ENCODE measurements around the gene TMEM245.

Gene TMEM245

GRCh38 chr9:109119439-109120203 is at the start of gene TMEM245:
Gene TMEM245, minus strand, starts transcription at chr9:109119947. Its CDS starts 34 bp downstream, at chr9:109119913.
- peak; percentile 98 for DNase-seq

GRCh38 chr9:109168170-109168569 is 48.4 kb upstream of the TMEM245 start:
- no peak for DNase-seq

GRCh38 chr9:109167716-109168115 is 48.0 kb upstream of the TMEM245 start:
- no peak for DNase-seq

DNA sequence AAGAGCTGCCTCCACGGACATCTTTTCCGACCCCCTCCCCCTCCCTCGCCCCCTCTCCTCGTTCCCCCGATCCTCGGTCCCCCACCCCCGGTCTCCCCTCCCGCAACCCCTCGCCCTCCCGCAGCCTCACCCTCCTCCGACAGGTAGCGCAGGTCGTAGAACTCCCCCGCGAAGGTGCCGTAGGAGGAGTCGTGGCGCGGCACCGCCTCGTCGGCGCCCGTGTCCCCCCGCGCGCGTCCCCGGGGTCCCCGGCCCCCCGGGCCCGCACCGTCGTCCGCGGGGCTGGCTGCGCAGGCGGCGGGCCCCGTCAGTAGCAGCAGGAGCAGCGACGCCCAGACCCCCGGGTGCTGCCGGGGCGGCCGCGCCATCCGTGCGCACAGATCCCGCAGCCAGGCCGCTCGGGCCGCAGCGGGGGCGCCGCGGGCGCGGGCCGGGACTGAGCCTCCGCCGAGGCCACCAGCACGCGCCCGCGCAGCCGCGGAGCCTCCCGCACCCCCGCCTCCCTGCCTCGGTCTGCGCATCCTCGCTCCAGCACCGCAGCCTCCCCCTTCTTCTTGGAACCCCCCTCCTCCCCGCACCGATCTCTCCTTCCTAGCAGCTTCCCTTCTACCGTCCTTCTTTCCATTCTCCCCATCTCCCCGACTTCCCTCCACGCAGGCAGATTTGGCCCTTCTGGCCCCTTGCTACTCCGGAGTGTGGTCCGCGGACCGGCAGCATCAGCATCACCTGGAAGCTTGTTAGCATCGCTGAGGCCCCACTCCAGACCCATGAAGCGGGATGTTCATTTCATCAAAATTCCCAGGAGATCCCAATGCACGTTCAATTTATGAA is 47.2 kb upstream of the TMEM245 start, which contains the start of gene FRRS1L:
TSS of gene FRRS1L (minus strand) at position 479 of the 831 bp plus-strand sequence. CDS start at position 368, 111 bp downstream.
- DNase-seq, result no peak

DNA sequence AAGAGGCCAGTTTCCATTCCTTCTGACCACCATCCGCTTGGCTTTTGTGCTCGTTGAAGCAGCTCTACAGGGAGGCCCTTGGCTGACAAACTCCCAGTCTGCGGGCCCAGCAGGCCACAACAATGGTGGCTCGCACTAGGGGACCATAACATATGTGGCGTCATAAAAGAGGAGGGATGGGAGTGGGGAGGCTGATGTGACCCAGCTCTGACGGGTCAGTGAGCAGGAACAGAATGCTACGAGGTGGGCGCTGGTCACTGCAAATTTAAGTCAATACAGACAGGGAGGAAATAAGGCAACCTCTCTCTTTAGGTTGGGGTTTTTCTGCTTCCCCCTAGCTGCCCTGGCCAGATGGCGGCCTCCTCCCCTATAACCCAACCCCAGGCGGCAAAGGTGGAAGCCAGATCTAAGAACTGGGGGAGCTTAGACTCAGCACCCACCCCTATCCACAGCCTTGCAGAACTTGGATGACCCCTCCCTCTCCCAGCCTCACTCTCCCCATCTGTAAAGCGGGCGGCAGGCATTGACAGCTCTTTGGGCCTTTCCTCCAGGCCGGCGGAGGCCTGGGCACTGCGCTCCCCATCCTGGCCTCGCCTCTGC is 46.5 kb upstream of the TMEM245 start:
- no peak for DNase-seq

DNA sequence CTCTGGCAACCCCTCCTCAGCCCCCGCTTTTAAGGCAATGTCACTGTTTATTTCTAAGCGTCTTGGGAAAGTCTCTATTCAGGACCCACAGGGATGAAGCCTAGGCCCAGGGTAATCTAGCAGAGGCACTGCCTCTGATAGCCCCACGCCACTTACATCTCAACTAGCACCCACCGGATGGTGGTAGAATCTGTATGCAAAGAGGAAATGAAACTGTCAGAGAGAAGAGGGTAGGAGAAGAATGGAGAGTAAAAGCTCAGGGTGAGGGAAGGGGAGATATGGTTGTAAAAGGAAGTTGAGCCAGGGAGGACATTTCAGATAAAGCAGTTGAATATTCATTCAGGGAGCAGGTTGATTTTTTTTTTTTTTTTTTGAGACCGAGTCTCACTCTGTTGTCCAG is 44.3 kb upstream of the TMEM245 start:
- DNase-seq, result no peak

DNA sequence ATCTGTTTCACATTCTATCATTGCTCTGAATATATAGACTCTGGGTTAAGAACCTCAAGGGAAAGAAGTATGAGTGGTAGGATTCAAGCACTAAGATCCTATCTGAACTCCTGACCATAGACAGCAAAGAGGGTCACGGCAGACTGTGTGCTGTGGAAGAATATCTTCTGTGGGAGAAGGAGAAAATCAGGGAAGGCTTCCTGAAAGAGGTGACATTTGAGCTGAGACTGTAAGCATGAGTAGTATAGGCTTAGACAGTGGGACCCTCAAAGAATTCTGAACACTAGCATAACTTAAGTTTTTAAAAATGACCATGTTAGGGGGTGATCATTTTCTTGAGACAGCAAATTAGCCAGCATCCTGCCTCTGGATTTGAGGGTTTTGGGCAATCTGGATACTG is 43.4 kb upstream of the TMEM245 start:
- DNase-seq, result no peak

GRCh38 chr9:109162677-109163076 is 42.9 kb upstream of the TMEM245 start:
- no peak for DNase-seq

DNA sequence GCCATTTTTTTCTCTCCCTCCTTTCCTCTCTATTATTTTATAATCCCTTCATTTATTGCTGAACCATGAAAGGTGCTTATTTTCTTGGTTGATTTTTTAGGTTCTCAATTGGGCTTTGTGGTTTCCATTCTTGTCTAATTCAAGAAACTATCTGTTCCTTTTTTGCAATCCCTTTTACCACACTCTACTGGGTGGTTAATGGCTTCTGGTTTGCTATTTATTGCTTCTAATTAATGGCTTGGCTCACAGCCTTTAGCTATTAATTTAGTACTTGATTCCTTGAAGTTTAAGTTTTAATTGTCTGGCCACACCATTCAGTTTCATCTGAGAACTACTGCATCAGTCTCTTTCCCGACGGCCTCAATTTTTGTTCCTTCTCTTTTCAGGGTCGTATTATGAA is 41.7 kb upstream of the TMEM245 start:
- no peak for DNase-seq

DNA sequence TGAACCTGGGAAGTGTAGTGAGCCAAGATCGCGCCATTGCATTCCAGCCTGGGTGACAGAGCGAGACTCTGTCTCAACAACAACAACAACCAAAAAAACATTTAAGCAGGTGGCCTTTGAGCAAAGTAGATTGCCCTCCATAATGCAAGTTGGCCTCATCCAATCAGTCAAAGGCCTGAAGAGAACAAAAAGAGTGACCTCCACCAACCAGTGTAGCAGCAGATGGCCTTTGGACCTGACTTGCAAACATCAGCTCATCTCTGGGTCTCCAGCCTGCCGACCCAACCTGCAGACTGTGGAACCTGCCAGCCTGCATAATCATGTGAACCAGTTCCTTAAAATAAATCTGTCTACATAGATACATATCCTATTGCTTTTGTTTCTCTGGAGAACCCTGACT is 39.8 kb upstream of the TMEM245 start:
- no peak for DNase-seq

DNA sequence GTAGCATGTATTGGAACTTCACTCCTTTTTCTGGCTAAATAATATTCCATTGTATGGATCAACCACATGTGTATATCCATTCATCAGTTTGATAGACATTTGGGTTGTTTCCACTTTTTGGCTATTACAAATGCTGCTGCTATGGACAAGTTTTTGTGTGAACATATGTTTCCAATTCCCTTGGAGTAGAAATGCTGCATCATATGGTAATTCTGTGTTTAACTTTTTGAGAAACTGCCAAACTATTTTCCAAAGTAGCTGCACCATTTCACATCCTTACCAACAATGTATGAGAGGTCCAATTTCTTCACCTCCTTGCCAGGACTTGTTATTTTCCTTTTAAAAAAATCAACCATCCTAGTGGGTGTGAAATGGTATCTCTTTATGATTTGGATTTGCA is 38.9 kb upstream of the TMEM245 start:
- DNase-seq, result no peak

DNA sequence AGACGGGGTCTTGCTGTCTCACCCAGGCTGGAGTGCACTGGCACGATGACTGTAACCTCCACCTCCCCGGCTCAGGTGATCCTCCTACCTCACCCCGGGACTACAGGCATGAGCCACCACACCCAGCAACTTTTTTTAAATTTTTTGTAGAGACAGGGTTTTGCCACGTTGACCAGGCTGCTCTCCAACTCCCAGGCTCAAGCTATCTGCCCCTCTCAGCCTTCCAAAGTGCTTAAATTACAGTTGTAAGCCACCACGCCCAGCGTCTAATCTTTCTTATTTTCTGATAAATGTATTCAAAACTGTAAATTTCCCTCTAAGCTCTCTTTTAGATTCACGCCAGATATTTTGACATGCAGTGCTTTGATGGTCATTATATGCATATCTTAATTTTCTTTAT is 37.0 kb upstream of the TMEM245 start:
- no peak for DNase-seq

DNA sequence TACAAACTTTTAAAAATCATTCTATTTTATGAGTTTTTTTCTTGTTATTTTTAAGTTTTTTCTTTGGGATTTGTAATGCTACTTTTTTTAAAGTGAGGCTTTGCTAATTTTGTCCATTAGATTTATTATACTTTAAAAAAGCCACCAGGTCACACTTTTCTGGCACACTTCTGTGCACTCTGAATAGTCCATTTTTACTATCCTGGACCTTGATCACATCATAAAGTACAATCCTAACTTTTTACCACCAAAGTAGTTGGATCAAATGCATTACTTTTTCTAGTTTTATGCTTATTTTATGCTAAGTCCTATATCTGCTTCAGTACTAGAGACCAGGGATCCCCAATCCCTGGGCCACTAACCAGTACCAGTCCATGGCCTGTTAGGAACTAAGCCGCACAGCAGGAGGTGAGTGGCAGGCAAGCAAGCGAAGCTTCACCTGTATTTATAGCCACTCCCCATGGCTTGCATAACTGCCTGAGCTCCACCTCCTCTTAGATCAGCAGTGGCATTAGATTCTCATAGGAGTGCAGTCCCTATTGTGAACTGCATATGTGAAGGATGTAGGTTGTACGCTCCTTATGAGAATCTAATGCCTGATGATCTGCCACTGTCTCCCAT is 31.3 kb upstream of the TMEM245 start:
- DNase-seq, result no peak

GRCh38 chr9:109149722-109150121 is 30.0 kb upstream of the TMEM245 start:
- DNase-seq, result no peak

DNA sequence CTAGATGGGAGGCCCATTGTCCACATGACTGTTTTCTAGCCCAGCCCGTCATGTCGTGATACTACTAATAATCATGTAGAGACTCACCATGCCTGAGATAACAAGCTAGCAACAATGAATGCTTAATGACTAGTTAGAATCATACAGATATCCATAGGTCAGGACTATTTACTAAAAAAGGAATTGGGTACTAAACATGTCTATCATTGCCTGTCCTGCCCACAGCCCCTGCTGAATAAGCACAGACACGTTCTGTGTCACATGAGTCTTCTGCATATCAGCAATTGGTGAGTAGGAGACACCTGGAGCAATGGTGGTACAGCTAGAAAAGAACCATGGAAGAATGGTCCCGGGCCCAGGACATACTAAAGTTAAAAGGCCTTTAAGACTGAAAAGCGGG is 29.3 kb upstream of the TMEM245 start:
- no peak for DNase-seq

GRCh38 chr9:109145051-109145450 is 25.3 kb upstream of the TMEM245 start:
- DNase-seq, result no peak

GRCh38 chr9:109143881-109144562 is 24.3 kb upstream of the TMEM245 start:
- DNase-seq, result peak; percentile 34

GRCh38 chr9:109141375-109141774 is 21.6 kb upstream of the TMEM245 start:
- DNase-seq, result no peak

DNA sequence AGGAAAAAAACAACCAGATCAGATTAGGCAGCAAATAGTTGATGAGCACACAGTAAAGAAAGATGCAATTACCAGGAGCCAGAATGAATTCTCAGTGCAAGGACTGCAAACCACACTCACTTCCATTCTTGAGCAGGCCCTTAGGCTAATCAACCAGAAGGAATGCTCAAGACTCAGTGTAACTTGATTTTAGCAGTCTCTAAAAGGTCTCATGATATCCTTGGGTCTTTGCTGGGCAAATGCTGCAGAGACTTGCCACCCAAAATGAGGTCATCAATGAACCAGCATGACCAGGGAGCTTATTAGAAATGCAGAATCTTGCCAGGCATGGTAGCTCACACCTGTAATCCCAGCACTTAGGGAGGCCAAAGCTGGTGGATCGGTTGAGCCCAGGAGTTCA is 20.1 kb upstream of the TMEM245 start:
- DNase-seq, result no peak

DNA sequence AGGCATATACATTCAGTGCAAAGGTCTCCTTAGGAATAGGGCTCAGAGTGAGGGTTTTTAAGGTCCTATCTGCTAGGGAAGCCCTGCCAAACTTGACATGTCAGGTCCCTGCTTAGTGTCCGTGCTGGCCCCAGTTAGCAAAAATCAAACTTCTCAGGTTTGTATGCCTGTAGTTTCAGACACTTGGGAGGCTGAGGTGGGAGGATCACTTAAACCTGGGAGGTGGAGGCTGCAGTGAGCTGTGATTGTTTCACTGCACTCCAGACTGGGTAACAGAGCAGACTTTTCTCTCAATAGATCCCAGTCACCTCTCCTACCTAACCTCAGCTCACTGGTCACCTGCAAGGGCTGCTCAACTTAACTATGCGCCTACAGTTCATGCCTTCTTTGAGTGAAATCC is 18.7 kb upstream of the TMEM245 start:
- DNase-seq, result no peak

- DNase-seq, result no peak
Measured at GRCh38 chr9:109134167-109134578, 14.4 kb upstream of the TMEM245 start.

DNA sequence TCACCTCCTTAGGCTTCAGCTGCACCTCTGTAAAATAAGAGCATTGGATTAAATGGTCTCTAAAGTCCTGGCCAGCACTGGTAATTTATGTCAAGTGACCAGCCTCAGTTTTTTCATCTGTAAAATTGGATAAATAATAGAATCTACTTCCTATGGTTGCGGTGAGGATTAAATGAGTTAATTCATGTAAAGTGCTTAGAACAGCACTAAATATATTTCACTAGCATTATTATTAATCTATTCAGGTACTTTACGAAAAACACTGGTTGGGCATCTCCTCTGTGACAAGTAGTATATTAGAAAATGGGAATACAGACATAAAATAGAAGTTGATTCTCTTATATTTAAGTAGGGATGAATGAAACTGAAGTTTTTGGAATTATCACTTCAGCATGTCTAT is 13.8 kb upstream of the TMEM245 start:
- no peak for DNase-seq

GRCh38 chr9:109132567-109133021 is 12.8 kb upstream of the TMEM245 start:
- no peak for DNase-seq
